Activated CD4-positive, alpha-beta T cell treated with anti-CD3 and anti-CD28 coated beads, Interleukin-2, amount 50 U/mL, for 24 hours (primary cell): ENCODE data around the gene MXD3.
A peak's percentile ranks its signal among the peaks of the same experiment; 100 is the strongest.
"Not testable (repeated sequence)": the region's sequence is repeated elsewhere in the genome, so short reads cannot be mapped to it uniquely, and the experiment has no call there.

ENCODE experiments used
- DNase-seq, 2 donors: peaks; one replicate each; pipeline ENCODE4 v3.0.0-alpha.2; 2020; ENCODE audit warnings: low read depth in 1 of 2, low spot score in 1 of 2

Gene MXD3

GRCh38 chr5:177311723-177312648, at the start of gene MXD3:
TSS of gene MXD3 (minus strand) at chr5:177311898. CDS start at chr5:177311830, 68 bp downstream.
- peak; percentile 80 to 94 for DNase-seq

- not testable (repeated sequence) for DNase-seq
Measured at GRCh38 chr5:177360740-177361139, 49.0 kb upstream of the MXD3 start.

- DNase-seq = no peak
Measured at GRCh38 chr5:177359860-177360259, 48.2 kb upstream of the MXD3 start.

GRCh38 chr5:177359451-177359851, 47.8 kb upstream of the MXD3 start:
- no peak for DNase-seq

GRCh38 chr5:177358370-177358819, 46.7 kb upstream of the MXD3 start:
- no peak for DNase-seq

GRCh38 chr5:177357459-177358351, 46.0 kb upstream of the MXD3 start, which contains the start of gene RGS14:
TSS of gene RGS14 (plus strand) at chr5:177357924. CDS start at chr5:177358025, 101 bp downstream.
- DNase-seq = peak; percentile 31 to 59

- DNase-seq = no peak
Measured at GRCh38 chr5:177357146-177357458, 45.4 kb upstream of the MXD3 start.

- no peak for DNase-seq
Measured at GRCh38 chr5:177356746-177357145, 45.0 kb upstream of the MXD3 start.

GRCh38 chr5:177355868-177356168, 44.1 kb upstream of the MXD3 start:
- DNase-seq = no peak

- DNase-seq = no peak
Measured at GRCh38 chr5:177355162-177355867, 43.6 kb upstream of the MXD3 start.

GRCh38 chr5:177354711-177355110, 43.0 kb upstream of the MXD3 start:
- DNase-seq = no peak

- DNase-seq = no peak
Measured at GRCh38 chr5:177354256-177354655, 42.6 kb upstream of the MXD3 start.

- DNase-seq = no peak
Measured at GRCh38 chr5:177353093-177353492, 41.4 kb upstream of the MXD3 start.

GRCh38 chr5:177351392-177352329, 40.0 kb upstream of the MXD3 start, which contains the start of gene LMAN2:
TSS of gene LMAN2 (minus strand) at chr5:177351668. CDS start at chr5:177351647, 21 bp downstream.
- peak; percentile 86 to 89 for DNase-seq

- DNase-seq = no peak
Measured at GRCh38 chr5:177350776-177351391, 39.2 kb upstream of the MXD3 start.

GRCh38 chr5:177349762-177350161, 38.1 kb upstream of the MXD3 start:
- DNase-seq = no peak

GRCh38 chr5:177349362-177349647, 37.6 kb upstream of the MXD3 start:
- no peak for DNase-seq

GRCh38 chr5:177347699-177348098, 36.0 kb upstream of the MXD3 start:
- DNase-seq = no peak

GRCh38 chr5:177346820-177347219, 35.1 kb upstream of the MXD3 start:
- DNase-seq = no peak

- DNase-seq = no peak
Measured at GRCh38 chr5:177344891-177345290, 33.2 kb upstream of the MXD3 start.
